Right ventricle myocardium inferior (tissue), 1 donor: ENCODE results near the gene KCNQ2. TPM values are rescaled to one million over a fixed set of nuclear protein-coding genes. Genes with fewer than 3 reads are reported as not detected.
"Not testable (repeated sequence)": the region's sequence is repeated elsewhere in the genome, so short reads cannot be mapped to it uniquely, and the experiment has no call there.

Experiments
- ATAC-seq: fragments of 200-7000 bp; cut with Tn5 transposase; one replicate; pipeline ENCODE4 v1.9.1; 2020; ENCODE audit warnings: mild to moderate bottlenecking, moderate library complexity
- DNase-seq: peaks from one replicate; pipeline ENCODE4 v3.0.0; 2021; ENCODE audit errors: missing footprints
- intact Hi-C: fragments of 100-400 bp; cut with DNase I; formaldehyde crosslinking; loops from one replicate; pipeline ENCODE4 v1.11.0; 2022
- total RNA-seq: library from RNA; stranded (reverse); fragmentation: NEBNext Ultra II Directional; extraction: Animal tissue kit (Norgen Biotek cat#: 25700); gene quantifications from one replicate; pipeline ENCODE4 v1.2.1, GENCODE V29; 2021
- donor health status: DM: no; HTN: yes; CAD: no; lungs with severe emphysema.

KCNQ2 gene
- total RNA-seq, 1 donor from 2014 or later: 1.8 TPM

- intact Hi-C loops: no loop called here
- ATAC-seq: no peak
- DNase-seq: peak; percentile 22
Observed at GRCh38 chr20:63494084-63494419, 21.6 kb upstream of the KCNQ2 start.

GRCh38 chr20:63493563-63494020, 21.1 kb upstream of the KCNQ2 start:
- ATAC-seq (no peak), DNase-seq (peak; percentile 63)
- intact Hi-C loops: no loop called here

GRCh38 chr20:63492982-63493381, 20.5 kb upstream of the KCNQ2 start:
- DNase-seq: peak; percentile 46

GRCh38 chr20:63492518-63492917, 20.1 kb upstream of the KCNQ2 start:
- no peak for ATAC-seq
- no peak for DNase-seq
- intact Hi-C loops: no loop called here

More at GRCh38 chr20:63492982-63493381, 20.5 kb upstream of the KCNQ2 start:
- intact Hi-C loops: no loop called here
- ATAC-seq: no peak

GRCh38 chr20:63491635-63492230, 19.3 kb upstream of the KCNQ2 start:
- DNase-seq (no peak), ATAC-seq (no peak)
- intact Hi-C loops: no loop called here

GRCh38 chr20:63491078-63491477, 18.6 kb upstream of the KCNQ2 start:
- peak; percentile 11 for DNase-seq
- no peak for ATAC-seq
- intact Hi-C loops: no loop called here

- ATAC-seq (no peak), DNase-seq (peak; percentile 71)
- intact Hi-C loops: no loop called here
Observed at GRCh38 chr20:63490416-63490815, 18.0 kb upstream of the KCNQ2 start.

- ATAC-seq: no peak
- DNase-seq: peak; percentile 61
- intact Hi-C loops: no loop called here
Observed at GRCh38 chr20:63488315-63489251, 16.1 kb upstream of the KCNQ2 start.

- DNase-seq (no peak), ATAC-seq (no peak)
- intact Hi-C loops: no loop called here
Observed at GRCh38 chr20:63487781-63488241, 15.4 kb upstream of the KCNQ2 start.

- DNase-seq (no peak), ATAC-seq (no peak)
- intact Hi-C loops: no loop called here
Observed at GRCh38 chr20:63487116-63487764, 14.8 kb upstream of the KCNQ2 start.

- intact Hi-C loops: no loop called here
- no peak for DNase-seq
- no peak for ATAC-seq
Observed at GRCh38 chr20:63486300-63486855, 13.9 kb upstream of the KCNQ2 start.

- DNase-seq (no peak), ATAC-seq (no peak)
- intact Hi-C loops: no loop called here
Observed at GRCh38 chr20:63484651-63485403, 12.4 kb upstream of the KCNQ2 start.

GRCh38 chr20:63484236-63484635, 11.8 kb upstream of the KCNQ2 start:
- DNase-seq: no peak
- intact Hi-C loops: no loop called here
- no peak for ATAC-seq

GRCh38 chr20:63483834-63484233, 11.4 kb upstream of the KCNQ2 start:
- intact Hi-C loops: no loop called here
- DNase-seq: no peak
- no peak for ATAC-seq

- no peak for DNase-seq
- no peak for ATAC-seq
- intact Hi-C loops: no loop called here
Observed at GRCh38 chr20:63482021-63482587, 9.6 kb upstream of the KCNQ2 start.

GRCh38 chr20:63481503-63481902, 9.0 kb upstream of the KCNQ2 start:
- no peak for ATAC-seq
- intact Hi-C loops: no loop called here
- no peak for DNase-seq

- DNase-seq, intact Hi-C loops, ATAC-seq: not testable (repeated sequence)
Observed at GRCh38 chr20:63479695-63480419, 7.4 kb upstream of the KCNQ2 start.
